ENCODE data around the gene SYTL4.

Gene SYTL4

DNA sequence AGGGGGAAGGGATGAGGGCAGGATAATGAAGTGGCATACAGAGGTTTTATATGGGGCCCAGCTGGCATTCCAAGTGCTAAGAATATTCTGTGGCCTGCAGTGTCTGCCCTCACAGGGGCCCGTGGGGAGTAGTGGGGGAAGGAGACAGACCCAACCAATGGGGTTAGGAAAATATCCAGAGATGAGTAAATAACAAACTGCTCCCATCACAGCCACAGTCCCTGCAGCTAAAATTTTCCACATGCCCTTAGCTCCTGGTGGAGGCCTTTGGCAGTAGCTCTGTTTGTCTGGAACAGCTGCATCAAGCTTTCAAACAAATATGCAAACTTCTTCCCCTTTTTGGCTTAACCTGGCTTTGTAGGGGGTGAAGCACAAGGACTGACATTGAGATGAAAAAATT, 84.8 kb downstream of the SYTL4 start:
- DNase-seq: no peak

DNA sequence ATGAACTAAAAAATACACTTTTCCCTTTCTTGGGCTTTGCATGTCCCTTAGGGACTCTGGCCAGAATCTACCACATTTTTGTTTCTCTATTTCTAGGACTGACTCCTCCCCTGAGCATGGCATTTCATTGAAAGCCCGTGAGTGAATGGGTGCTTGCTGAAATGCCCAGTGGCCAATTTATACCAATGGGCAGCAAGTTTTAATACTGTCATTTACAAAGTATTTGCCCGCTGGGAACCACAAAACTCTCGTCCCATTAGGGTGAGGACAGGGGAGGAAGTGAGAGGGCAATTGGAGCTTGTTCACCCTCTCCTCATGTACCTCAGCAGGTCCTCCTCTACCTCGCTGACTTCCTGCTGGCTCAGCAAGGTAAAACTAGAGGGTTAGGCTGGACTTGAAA, 86.8 kb downstream of the SYTL4 start:
- no peak for DNase-seq

DNA sequence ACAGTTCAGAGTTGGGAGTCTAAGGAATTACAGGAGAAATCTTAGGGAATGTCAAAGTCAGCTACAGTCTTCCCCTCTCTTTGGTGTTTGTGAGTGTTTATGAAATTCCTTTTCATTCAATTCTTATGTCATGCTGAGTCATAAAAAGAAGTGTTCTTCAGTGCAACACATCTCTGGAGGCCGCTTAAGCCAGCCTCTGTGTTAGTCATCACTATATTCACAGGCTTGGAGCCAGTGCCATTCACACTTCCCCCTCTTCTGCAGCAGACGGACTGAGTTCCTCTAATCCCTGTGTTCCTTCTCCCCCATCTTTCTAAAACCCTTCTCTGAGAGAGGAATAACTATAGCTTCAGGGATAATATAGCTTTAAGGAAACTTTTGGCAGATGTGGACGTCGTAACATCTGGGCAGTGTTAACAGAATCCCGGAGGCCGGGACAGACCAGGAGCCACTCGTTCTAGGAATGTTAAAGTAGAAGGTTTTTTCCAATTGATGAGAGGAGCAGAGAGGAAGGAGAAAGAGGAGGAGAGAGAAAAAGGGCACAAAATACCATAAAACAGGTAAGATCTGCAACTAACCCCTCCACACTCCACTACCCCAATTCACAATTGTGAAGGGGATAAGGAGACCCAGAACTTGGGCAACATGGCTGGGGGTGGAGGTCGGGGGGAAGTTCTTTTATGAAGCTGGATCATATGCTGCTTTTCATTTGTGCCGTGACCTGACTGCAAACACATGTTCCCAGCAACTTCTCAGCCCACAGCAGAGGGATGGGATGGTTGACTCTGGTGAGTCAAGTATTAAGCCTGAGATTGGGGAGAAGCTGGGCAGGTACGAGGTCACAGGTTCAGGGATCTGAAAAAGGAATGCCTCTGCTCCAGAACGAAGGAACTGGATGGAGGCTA, 87.7 kb downstream of the SYTL4 start, which contains the start of gene SRPX2:
TSS of gene SRPX2 (plus strand) at position 244 of the 905 bp plus-strand sequence. CDS start 2,124 bp downstream, outside the sequence.
- DNase-seq: peak; percentile 71 to 88 (median 82)

DNA sequence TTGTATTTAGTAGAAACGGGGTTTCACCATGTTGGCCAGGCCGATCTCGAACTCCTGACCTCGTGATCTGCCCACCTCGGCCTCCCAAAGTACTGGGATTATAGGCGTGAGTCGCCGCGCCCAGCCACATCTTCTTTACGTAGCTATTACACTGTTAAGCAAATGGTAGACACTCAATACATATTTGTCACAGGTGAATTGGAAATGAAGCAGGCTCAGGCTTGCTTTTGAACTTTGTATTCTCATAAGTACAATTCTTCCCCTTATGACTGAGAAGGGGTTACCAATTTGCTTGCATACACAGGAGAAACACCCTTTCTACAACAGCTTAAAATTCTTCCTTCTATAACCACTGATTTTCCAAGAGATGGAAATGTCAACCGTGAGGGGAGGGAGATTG, 88.7 kb downstream of the SYTL4 start:
- no peak for DNase-seq

DNA sequence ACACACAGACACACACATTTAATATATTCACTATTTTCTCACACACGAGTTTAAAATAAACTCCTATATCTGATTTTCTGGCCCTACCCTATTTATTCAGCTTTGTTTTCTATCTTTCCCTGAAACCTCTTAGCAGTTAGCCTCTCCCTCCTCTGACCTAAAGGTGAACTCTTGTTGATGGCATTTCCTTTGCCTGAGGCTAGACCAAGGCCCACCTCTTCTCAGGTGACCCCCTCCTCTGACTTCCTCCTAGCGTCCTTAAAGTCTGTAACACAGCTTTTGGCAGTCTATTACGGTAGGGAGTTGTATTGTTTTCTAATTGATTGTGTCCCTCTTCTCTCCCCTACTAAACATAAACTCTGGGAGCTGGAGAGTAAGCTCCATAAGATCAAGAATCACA, 89.6 kb downstream of the SYTL4 start:
- DNase-seq: no peak

DNA sequence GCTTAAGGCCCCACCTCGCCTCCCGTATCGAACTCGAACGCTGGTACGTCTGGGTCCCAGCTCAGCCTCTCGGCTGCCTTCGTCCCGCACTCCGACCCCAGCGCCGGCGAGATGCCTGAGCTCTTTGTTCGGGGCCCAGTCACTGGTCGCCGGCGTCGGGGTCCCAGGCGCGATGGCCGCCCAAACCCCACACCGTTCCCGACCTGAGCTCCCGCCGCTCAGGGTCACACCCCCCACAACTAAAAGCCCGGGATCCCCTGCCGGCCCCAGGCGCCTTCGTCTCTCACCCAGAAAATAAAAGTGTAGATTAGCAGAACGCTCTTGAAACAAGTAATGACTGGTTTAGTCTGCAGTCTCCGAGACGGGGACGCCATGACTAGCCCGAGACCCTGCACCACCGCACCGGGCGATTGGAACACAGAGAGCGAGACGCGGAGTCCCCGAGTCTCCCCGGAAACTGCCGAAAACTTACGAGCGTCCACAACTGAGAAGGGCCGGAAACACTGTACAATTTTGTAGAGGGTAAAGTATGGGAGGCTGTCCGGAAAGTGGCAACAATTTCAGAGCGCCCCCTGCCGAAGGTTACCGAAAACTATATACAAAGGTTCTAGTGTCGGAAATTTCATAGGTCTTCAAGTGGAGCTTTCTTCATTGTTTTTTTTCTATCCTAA, 95.5 kb downstream of the SYTL4 start, which contains the start of gene TSPAN6:
TSS of gene TSPAN6 (minus strand) at position 486 of the 671 bp plus-strand sequence. CDS start at position 374, 112 bp downstream.
- peak; percentile 68 to 73 (median 69) for DNase-seq

DNA sequence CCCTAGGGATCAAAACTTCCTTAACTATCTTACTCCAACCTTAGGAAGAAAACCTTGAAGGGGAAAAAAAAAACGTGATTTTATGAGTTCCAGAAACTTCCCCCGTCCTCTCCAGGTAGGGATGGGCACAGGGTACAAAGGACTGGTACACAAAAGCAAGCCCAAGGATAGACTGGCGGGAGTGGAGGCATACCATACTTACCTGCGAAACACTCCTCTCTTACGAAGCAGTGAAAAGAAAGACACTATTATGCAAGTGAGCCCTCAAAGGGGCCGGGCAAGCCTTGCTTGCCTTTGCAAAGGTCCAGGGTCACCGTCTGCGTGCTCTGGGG, 96.0 kb downstream of the SYTL4 start:
- DNase-seq: no peak

DNA sequence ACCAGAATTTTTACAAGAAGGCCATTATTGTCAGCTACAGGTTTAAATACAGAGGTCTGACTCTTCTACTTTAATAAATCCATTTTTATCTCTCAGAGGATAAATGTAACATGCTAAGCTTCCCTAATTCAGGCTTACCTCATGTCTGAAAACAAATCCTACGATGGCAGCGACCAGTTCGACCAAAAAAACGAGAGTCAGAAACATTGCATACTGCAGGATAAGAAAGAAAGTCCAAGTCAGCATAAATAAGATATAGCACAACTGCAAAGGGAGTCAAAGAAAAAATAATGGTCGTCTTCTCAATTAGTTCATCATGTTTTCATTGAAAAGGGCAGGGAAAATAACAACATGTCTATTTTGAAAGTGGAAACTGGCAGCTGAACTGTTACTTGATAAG, 96.9 kb downstream of the SYTL4 start:
- DNase-seq: no peak

DNA sequence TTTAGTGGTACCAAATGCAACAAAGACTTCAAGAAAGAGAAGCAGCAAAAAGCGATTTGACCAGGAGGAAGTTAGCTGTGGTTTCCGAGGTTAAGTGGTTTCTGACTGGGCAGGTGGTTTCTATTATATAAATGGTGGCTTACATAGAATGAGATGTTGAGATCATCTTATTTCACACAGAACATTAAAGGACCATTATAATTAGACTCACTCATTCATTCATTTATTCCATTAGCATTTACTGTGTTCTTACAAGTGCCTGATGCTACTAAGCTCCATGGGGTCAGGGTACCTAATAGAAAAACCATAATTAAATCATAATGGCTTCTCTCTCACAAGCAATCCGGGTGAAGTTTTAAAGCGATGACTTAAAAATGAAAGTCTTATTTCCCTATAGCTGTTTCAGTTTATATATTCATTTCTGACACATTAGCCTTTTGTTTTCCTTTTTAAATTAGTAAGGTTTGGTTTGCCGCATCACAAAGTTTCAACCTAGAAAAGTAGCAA, 105.9 kb downstream of the SYTL4 start:
- no peak for DNase-seq

All from suppressor macrophage treated with lipopolysaccharide for 1 hour (primary cell).